Osteoblast (primary cell): Measurements from ENCODE around the gene NCS1. TPM values are rescaled to one million over a fixed set of nuclear protein-coding genes. Genes with fewer than 3 reads are reported as not detected.

Experiments used
- DNase-seq: peaks from one replicate; pipeline ENCODE4 v3.0.0; 2011; ENCODE audit warnings: low spot score, mixed read lengths; ENCODE audit not compliant: insufficient read length; ENCODE audit errors: missing footprints
- H2AFZ ChIP-seq: 2 replicates; pipeline ENCODE4 v1.6.0; 2011; ENCODE audit warnings: mild to moderate bottlenecking, low read length
- H3K27ac ChIP-seq: 2 replicates; pipeline ENCODE4 v1.5.1; 2011; ENCODE audit warnings: mild to moderate bottlenecking, low read depth, low read length, moderate library complexity
- H3K27me3 ChIP-seq: 2 replicates; pipeline ENCODE4 v1.6.0; 2012; ENCODE audit warnings: mild to moderate bottlenecking, control low read depth, inconsistent platforms, low read length, moderate library complexity; ENCODE audit not compliant: insufficient read depth
- H3K36me3 ChIP-seq: 2 replicates; pipeline ENCODE4 v1.5.1; 2011; ENCODE audit warnings: mild to moderate bottlenecking, low read length, control low read depth, moderate library complexity; ENCODE audit not compliant: insufficient read depth
- H3K4me1 ChIP-seq: 2 replicates; pipeline ENCODE4 v1.5.1; 2011; ENCODE audit warnings: mild to moderate bottlenecking, low read length, control low read depth, moderate library complexity; ENCODE audit not compliant: insufficient read depth
- H3K4me2 ChIP-seq: 2 replicates; pipeline ENCODE4 v1.6.0; 2011; ENCODE audit warnings: mild to moderate bottlenecking, low read length; ENCODE audit not compliant: insufficient read depth
- H3K4me3 ChIP-seq: fragments of 200-600 bp; sonication (generic); 3 replicates; pipeline ENCODE4 v1.5.1; 2012; ENCODE audit warnings: mild to moderate bottlenecking, low read length, inconsistent platforms; ENCODE audit not compliant: insufficient read depth
- H3K79me2 ChIP-seq: 2 replicates; pipeline ENCODE4 v1.6.0; 2012; ENCODE audit warnings: mild to moderate bottlenecking, low read length, control low read depth, inconsistent platforms; ENCODE audit not compliant: insufficient read depth
- H3K9me3 ChIP-seq: 2 replicates; pipeline ENCODE4 v1.5.1; 2011; ENCODE audit warnings: low read depth, low read length, control low read depth
- H4K20me1 ChIP-seq: 2 replicates; pipeline ENCODE4 v1.6.0; 2012; ENCODE audit warnings: mild to moderate bottlenecking, low read length, control low read depth; ENCODE audit not compliant: insufficient read depth
- CTCF ChIP-seq: IDR thresholded peaks from 2 replicates; pipeline ENCODE4 v1.5.1; 2011; ENCODE audit warnings: mild to moderate bottlenecking, low read depth, low read length, moderate library complexity; ENCODE audit errors: extremely low read depth
- total RNA-seq: library from RNA; depleted of rRNA; stranded (reverse); fragments of >200 nt; gene quantifications from 2 replicates; pipeline ENCODE4 v1.2.3, GENCODE V29; 2012

Gene NCS1
- total RNA-seq, 1 donor, result 49.9 TPM

- no peak overlapping the region for H3K4me3 ChIP-seq
- no peak overlapping the region for H3K4me2 ChIP-seq
- peaks cover 27% of the 10 kb centered on the region for H3K4me1 ChIP-seq
- H3K9me3 ChIP-seq, result no peaks in the 10 kb centered on the region
- H3K27me3 ChIP-seq, result no peaks in the 10 kb centered on the region
- H2AFZ ChIP-seq, result no peak overlapping the region
- no peak for DNase-seq
- no peaks in the 10 kb centered on the region for H4K20me1 ChIP-seq
- no peak overlapping the region for H3K27ac ChIP-seq
- H3K79me2 ChIP-seq, result no peaks in the 10 kb centered on the region
- peaks cover 25% of the 10 kb centered on the region for H3K36me3 ChIP-seq
- TF ChIP-seq CTCF, result no peak
These were observed 39.5 kb upstream of the NCS1 start for GRCh38 chr9:130132746-130133145.

- Histone ChIP-seq H3K9me3 (no peaks in the 10 kb centered on the region), H3K36me3 (peaks cover 10% of the 10 kb centered on the region), H3K79me2 (no peaks in the 10 kb centered on the region), H3K4me1 (peaks cover 27% of the 10 kb centered on the region), H3K27ac (peak overlapping the region; percentile 79), H3K4me3 (no peak overlapping the region), H3K4me2 (peak overlapping the region; percentile 33), H2AFZ (no peak overlapping the region), H4K20me1 (peaks cover 4% of the 10 kb centered on the region), H3K27me3 (no peaks in the 10 kb centered on the region)
- TF ChIP-seq CTCF, result no peak
- no peak for DNase-seq
These were observed 35.0 kb upstream of the NCS1 start for GRCh38 chr9:130137081-130137640.

GRCh38 chr9:130137641-130138081 is 34.5 kb upstream of the NCS1 start:
- Histone ChIP-seq H3K4me1 (peaks cover 27% of the 10 kb centered on the region), H2AFZ (no peak overlapping the region), H3K27ac (peak overlapping the region; percentile 79), H3K9me3 (no peaks in the 10 kb centered on the region), H3K36me3 (peaks cover 10% of the 10 kb centered on the region), H3K4me2 (peak overlapping the region; percentile 33), H3K4me3 (no peak overlapping the region), H4K20me1 (peaks cover 4% of the 10 kb centered on the region), H3K79me2 (no peaks in the 10 kb centered on the region), H3K27me3 (no peaks in the 10 kb centered on the region)
- no peak for DNase-seq
- TF ChIP-seq CTCF, result no peak

- Histone ChIP-seq H3K79me2 (no peaks in the 10 kb centered on the region), H3K27me3 (no peaks in the 10 kb centered on the region), H3K4me2 (peak overlapping the region; percentile 46), H2AFZ (no peak overlapping the region), H3K4me3 (peak overlapping the region; percentile 27), H4K20me1 (peaks cover 4% of the 10 kb centered on the region), H3K4me1 (peaks cover 27% of the 10 kb centered on the region), H3K27ac (peak overlapping the region; percentile 79), H3K9me3 (no peaks in the 10 kb centered on the region), H3K36me3 (peaks cover 10% of the 10 kb centered on the region)
- peak; percentile 97 for DNase-seq
- TF ChIP-seq CTCF, result no peak
These were observed 34.0 kb upstream of the NCS1 start for GRCh38 chr9:130138171-130138653.
